ENCODE data around the gene C3orf18.

DNA sequence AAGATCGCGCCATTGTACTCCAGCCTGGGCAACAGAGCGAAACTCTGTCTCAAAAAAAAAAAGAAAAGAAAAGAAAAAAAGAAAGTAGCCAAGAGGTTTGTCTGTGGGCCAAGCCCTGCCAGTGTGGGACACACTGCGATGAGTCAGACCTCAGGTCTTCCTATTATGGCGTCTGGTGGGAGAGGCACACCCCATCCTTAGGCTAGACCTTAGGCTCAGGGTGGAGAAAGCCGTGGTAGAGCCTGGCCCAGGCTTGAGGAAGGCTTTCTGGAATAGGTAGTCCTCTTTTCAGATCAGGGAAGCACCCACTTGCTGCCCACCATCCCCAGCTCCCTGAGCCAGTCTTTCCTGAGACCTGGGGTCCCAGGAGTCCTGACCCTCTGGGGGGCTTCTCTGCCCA is 7.8 kb upstream of the C3orf18 start:
- TF ChIP-seq, protein P1, sequence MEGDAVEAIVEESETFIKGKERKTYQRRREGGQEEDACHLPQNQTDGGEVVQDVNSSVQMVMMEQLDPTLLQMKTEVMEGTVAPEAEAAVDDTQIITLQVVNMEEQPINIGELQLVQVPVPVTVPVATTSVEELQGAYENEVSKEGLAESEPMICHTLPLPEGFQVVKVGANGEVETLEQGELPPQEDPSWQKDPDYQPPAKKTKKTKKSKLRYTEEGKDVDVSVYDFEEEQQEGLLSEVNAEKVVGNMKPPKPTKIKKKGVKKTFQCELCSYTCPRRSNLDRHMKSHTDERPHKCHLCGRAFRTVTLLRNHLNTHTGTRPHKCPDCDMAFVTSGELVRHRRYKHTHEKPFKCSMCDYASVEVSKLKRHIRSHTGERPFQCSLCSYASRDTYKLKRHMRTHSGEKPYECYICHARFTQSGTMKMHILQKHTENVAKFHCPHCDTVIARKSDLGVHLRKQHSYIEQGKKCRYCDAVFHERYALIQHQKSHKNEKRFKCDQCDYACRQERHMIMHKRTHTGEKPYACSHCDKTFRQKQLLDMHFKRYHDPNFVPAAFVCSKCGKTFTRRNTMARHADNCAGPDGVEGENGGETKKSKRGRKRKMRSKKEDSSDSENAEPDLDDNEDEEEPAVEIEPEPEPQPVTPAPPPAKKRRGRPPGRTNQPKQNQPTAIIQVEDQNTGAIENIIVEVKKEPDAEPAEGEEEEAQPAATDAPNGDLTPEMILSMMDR (IDR thresholded peaks at IDR 0.05; ENCODE audit: insufficient read depth, low read length) = no peak
- TF ChIP-seq, protein P2, sequence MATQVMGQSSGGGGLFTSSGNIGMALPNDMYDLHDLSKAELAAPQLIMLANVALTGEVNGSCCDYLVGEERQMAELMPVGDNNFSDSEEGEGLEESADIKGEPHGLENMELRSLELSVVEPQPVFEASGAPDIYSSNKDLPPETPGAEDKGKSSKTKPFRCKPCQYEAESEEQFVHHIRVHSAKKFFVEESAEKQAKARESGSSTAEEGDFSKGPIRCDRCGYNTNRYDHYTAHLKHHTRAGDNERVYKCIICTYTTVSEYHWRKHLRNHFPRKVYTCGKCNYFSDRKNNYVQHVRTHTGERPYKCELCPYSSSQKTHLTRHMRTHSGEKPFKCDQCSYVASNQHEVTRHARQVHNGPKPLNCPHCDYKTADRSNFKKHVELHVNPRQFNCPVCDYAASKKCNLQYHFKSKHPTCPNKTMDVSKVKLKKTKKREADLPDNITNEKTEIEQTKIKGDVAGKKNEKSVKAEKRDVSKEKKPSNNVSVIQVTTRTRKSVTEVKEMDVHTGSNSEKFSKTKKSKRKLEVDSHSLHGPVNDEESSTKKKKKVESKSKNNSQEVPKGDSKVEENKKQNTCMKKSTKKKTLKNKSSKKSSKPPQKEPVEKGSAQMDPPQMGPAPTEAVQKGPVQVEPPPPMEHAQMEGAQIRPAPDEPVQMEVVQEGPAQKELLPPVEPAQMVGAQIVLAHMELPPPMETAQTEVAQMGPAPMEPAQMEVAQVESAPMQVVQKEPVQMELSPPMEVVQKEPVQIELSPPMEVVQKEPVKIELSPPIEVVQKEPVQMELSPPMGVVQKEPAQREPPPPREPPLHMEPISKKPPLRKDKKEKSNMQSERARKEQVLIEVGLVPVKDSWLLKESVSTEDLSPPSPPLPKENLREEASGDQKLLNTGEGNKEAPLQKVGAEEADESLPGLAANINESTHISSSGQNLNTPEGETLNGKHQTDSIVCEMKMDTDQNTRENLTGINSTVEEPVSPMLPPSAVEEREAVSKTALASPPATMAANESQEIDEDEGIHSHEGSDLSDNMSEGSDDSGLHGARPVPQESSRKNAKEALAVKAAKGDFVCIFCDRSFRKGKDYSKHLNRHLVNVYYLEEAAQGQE (IDR thresholded peaks at IDR 0.05; ENCODE audit: insufficient replicate concordance, low read depth) = no peak
- TF ChIP-seq POLR2AphosphoS5 (IDR thresholded peaks at IDR 0.05; ENCODE audit: low read depth) = no peak
- no peak for TF ChIP-seq SPI1 (IDR thresholded peaks at IDR 0.05; ENCODE audit: borderline replicate concordance, low read depth)
- TF ChIP-seq GABPA (IDR thresholded peaks at IDR 0.05; ENCODE audit: low read depth) = no peak

Measured in HL-60 (cell line).